ENCODE measurements around the gene SYNGAP1. TPM values are rescaled to one million over a fixed set of nuclear protein-coding genes. Genes with fewer than 3 reads are reported as not detected.

The SYNGAP1 gene
- total RNA-seq, 1 experiment from 2014 or later = 77.6 TPM

DNA sequence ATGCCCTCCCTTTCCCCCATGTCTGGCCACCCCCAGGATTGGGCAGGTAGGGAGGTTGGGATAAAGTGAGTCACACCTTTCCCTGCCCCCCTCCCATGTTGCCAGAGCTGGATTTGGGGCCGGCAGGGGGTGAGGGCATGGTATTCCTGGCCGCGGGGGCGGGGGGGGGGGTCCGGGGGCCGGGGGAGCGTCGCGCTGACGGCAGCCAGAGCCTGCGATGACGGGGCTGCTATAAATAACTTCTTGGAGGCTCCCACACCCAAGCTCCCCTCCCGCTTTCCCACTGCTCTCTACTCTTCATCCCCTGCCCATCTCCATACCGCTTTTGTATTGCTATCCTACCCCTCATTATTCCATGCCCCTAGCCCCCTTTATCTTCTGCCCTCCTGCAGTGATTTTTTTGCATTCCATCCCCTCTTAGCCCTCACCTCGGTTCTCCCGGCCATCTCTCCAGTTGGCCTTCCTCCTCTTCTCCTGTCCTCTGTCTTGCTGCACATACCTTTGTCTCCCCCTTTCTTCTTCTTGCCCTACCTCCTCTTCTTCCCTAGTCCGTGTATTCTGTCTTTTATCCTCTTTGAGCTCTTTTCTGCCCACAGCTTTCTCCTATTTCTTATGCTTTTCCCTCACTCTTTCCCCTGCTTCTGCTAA lies 13.8 kb downstream of the SYNGAP1 start:
- H3K4me1 ChIP-seq (ENCODE audit: insufficient read depth, low read length, poor library complexity, severe bottlenecking) = peaks cover 48% of the 10 kb centered on the region

DNA sequence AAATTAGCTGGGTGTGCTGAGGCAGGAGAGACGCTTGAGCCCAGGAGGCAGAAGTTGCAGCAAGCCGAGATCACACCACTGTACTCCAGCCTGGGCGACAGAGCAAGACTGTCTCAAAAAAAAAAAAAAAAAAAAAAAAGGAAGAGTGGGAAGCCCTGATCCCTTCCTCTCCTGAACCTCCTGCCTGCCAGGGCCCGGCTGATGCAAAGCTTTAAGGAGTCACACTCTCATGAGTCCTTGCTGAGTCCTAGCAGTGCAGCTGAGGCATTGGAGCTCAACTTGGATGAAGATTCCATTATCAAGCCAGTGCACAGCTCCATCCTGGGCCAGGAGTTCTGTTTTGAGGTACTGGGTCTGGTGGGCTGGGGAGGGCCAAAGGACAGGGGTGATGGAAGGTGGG lies 15.1 kb downstream of the SYNGAP1 start:
- Histone ChIP-seq H3K27ac (ENCODE audit: low read depth, low read length, poor library complexity, severe bottlenecking) (no peak overlapping the region), H3K4me1 (ENCODE audit: insufficient read depth, low read length, poor library complexity, severe bottlenecking) (peaks cover 35% of the 10 kb centered on the region), H3K4me3 (ENCODE audit: low read depth, low read length, poor library complexity, severe bottlenecking) (no peak overlapping the region), H3K9me3 (ENCODE audit: low read depth, low read length, poor library complexity, severe bottlenecking) (no peaks in the 10 kb centered on the region), H3K27me3 (replicated peaks; ENCODE audit: insufficient read depth, low read depth, low read length, poor library complexity) (no peaks in the 10 kb centered on the region), H3K36me3 (ENCODE audit: insufficient read depth, low read length, poor library complexity, severe bottlenecking) (peaks cover 45% of the 10 kb centered on the region)
- intact Hi-C loops (cut with micrococcal nuclease; ENCODE audit: unreplicated experiment) = no loop called here
- ChIA-PET CTCF (no interaction called here), POLR2A (ENCODE audit: low non-redundant PET) (no interaction called here)
- DNase-seq (ENCODE audit: low spot score) = no peak
- BruUV-seq (replicated peaks) = no TSS peak
- no peak for TF ChIP-seq EZH2 (IDR thresholded peaks at IDR 0.05; ENCODE audit: borderline replicate concordance, low read depth, low read length, poor library complexity, severe bottlenecking)
- TF ChIP-seq, protein P1, sequence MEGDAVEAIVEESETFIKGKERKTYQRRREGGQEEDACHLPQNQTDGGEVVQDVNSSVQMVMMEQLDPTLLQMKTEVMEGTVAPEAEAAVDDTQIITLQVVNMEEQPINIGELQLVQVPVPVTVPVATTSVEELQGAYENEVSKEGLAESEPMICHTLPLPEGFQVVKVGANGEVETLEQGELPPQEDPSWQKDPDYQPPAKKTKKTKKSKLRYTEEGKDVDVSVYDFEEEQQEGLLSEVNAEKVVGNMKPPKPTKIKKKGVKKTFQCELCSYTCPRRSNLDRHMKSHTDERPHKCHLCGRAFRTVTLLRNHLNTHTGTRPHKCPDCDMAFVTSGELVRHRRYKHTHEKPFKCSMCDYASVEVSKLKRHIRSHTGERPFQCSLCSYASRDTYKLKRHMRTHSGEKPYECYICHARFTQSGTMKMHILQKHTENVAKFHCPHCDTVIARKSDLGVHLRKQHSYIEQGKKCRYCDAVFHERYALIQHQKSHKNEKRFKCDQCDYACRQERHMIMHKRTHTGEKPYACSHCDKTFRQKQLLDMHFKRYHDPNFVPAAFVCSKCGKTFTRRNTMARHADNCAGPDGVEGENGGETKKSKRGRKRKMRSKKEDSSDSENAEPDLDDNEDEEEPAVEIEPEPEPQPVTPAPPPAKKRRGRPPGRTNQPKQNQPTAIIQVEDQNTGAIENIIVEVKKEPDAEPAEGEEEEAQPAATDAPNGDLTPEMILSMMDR (conservative IDR thresholded peaks at IDR 0.05; ENCODE audit: low read depth, low read length) = no peak

More for the DNA sequence above, 13.8 kb downstream of the SYNGAP1 start:
- no peak for DNase-seq (ENCODE audit: low spot score)
- ChIA-PET POLR2A (ENCODE audit: low non-redundant PET) (interaction anchor here (0.6 to 0.7 kb wide), 2 partner anchors 19 to 138 kb away, joined by 3 to 5 read pairs; no protein-coding TSS in a partner anchor), CTCF (no interaction called here)
- intact Hi-C loops (cut with micrococcal nuclease; ENCODE audit: unreplicated experiment) = no loop called here
- H3K27me3 ChIP-seq (replicated peaks; ENCODE audit: insufficient read depth, low read depth, low read length, poor library complexity) = no peaks in the 10 kb centered on the region
- no peak overlapping the region for H3K4me3 ChIP-seq (ENCODE audit: low read depth, low read length, poor library complexity, severe bottlenecking)
- peaks cover 38% of the 10 kb centered on the region for H3K36me3 ChIP-seq (ENCODE audit: insufficient read depth, low read length, poor library complexity, severe bottlenecking)
- H3K27ac ChIP-seq (ENCODE audit: low read depth, low read length, poor library complexity, severe bottlenecking) = no peak overlapping the region
- no peaks in the 10 kb centered on the region for H3K9me3 ChIP-seq (ENCODE audit: low read depth, low read length, poor library complexity, severe bottlenecking)
- no peak for TF ChIP-seq EZH2 (IDR thresholded peaks at IDR 0.05; ENCODE audit: borderline replicate concordance, low read depth, low read length, poor library complexity, severe bottlenecking)
- TF ChIP-seq, protein P1 (conservative IDR thresholded peaks at IDR 0.05; ENCODE audit: low read depth, low read length) = no peak
- no TSS peak for BruUV-seq (replicated peaks)

DNA sequence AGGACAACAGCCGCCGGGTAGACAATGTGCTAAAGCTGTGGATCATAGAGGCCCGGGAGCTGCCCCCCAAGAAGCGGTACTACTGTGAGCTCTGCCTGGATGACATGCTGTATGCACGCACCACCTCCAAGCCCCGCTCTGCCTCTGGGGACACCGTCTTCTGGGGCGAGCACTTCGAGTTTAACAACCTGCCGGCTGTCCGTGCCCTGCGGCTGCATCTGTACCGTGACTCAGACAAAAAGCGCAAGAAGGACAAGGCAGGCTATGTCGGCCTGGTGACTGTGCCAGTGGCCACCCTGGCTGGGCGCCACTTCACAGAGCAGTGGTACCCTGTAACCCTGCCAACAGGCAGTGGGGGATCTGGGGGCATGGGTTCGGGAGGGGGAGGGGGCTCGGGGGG lies 17.8 kb downstream of the SYNGAP1 start:
- Histone ChIP-seq H3K4me3 (ENCODE audit: low read depth, low read length, poor library complexity, severe bottlenecking) (no peak overlapping the region), H3K27ac (ENCODE audit: low read depth, low read length, poor library complexity, severe bottlenecking) (no peak overlapping the region), H3K27me3 (replicated peaks; ENCODE audit: insufficient read depth, low read depth, low read length, poor library complexity) (no peaks in the 10 kb centered on the region), H3K9me3 (ENCODE audit: low read depth, low read length, poor library complexity, severe bottlenecking) (no peaks in the 10 kb centered on the region), H3K36me3 (ENCODE audit: insufficient read depth, low read length, poor library complexity, severe bottlenecking) (peaks cover 60% of the 10 kb centered on the region), H3K4me1 (ENCODE audit: insufficient read depth, low read length, poor library complexity, severe bottlenecking) (peaks cover 8% of the 10 kb centered on the region)
- TF ChIP-seq, protein P1 (conservative IDR thresholded peaks at IDR 0.05; ENCODE audit: low read depth, low read length) = no peak
- TF ChIP-seq EZH2 (IDR thresholded peaks at IDR 0.05; ENCODE audit: borderline replicate concordance, low read depth, low read length, poor library complexity, severe bottlenecking) = no peak
- POLR2A ChIA-PET (ENCODE audit: low non-redundant PET) = no interaction called here
- DNase-seq (ENCODE audit: low spot score) = no peak
- intact Hi-C loops (cut with micrococcal nuclease; ENCODE audit: unreplicated experiment) = no loop called here
- CTCF ChIA-PET = no interaction called here
- no TSS peak for BruUV-seq (replicated peaks)

Data from A673 (cell line).